Loucy (cell line): ENCODE data around the gene SLC39A2.

ENCODE experiments used
- EZH2phosphoT487 ChIP-seq: fragments of 200-600 bp; IDR thresholded peaks from 2 replicates; pipeline ENCODE4 v1.6.1; 2018; ENCODE audit warnings: antibody characterized with exemption, mild to moderate bottlenecking, moderate library complexity, borderline replicate concordance
- TF ChIP-seq, protein P1 (sequence below): fragments of 200-600 bp; sonication (generic); conservative IDR thresholded peaks from 2 replicates; pipeline ENCODE4 v1.5.1; 2014; ENCODE audit warnings: mild to moderate bottlenecking, antibody characterized with exemption, low read length

DNA sequence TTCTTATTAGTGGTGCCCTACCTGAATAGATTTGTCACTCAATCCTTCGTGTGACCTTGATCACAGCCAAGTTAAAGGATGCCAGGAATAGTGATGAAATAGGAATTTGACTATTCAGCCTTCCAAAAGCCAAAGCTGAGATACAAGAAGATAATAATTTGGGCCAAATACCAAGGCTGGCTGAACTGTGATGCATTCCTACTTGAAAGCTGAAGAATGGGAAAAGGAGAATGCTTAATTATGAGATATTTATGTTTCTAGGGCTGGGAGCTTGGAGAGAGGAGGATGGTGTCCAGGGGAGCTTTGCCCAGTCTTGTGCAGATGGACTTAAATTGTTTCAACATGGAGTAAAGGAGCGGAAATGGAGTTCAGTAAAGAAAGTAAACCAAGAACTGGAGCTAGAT lies 48.3 kb downstream of the SLC39A2 start:
- TF ChIP-seq, protein P1, sequence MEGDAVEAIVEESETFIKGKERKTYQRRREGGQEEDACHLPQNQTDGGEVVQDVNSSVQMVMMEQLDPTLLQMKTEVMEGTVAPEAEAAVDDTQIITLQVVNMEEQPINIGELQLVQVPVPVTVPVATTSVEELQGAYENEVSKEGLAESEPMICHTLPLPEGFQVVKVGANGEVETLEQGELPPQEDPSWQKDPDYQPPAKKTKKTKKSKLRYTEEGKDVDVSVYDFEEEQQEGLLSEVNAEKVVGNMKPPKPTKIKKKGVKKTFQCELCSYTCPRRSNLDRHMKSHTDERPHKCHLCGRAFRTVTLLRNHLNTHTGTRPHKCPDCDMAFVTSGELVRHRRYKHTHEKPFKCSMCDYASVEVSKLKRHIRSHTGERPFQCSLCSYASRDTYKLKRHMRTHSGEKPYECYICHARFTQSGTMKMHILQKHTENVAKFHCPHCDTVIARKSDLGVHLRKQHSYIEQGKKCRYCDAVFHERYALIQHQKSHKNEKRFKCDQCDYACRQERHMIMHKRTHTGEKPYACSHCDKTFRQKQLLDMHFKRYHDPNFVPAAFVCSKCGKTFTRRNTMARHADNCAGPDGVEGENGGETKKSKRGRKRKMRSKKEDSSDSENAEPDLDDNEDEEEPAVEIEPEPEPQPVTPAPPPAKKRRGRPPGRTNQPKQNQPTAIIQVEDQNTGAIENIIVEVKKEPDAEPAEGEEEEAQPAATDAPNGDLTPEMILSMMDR: no peak
- TF ChIP-seq EZH2phosphoT487: no peak
